A673 (cell line): Measurements from ENCODE around the gene SVIL.

Experiments used
- CTCF ChIP-seq: fragments of 300-800, 200-600 bp; sonication (generic); conservative IDR thresholded peaks from 2 replicates; pipeline ENCODE4 v1.5.1; 2017; ENCODE audit warnings: low read depth, mild to moderate bottlenecking, antibody characterized with exemption, low read length, moderate library complexity, mixed read lengths
- EZH2 ChIP-seq: fragments of 200-600 bp; sonication (generic); IDR thresholded peaks from 2 replicates; pipeline ENCODE4 v1.6.1; 2017; ENCODE audit warnings: borderline replicate concordance, low read depth, mild to moderate bottlenecking, mixed read lengths, antibody characterized with exemption, low read length; ENCODE audit not compliant: poor library complexity, severe bottlenecking

GRCh38 chr10:29448125-29448524, 186.6 kb downstream of the SVIL start:
- TF ChIP-seq CTCF: no peak
- TF ChIP-seq EZH2: no peak
